Mesenteric fat pad (tissue), 1 donor: ENCODE results near the gene KRTAP7-1. TPM values are rescaled to one million over a fixed set of nuclear protein-coding genes. Genes with fewer than 3 reads are reported as not detected.

Experiments
- DNase-seq: peaks from one replicate; pipeline ENCODE4 v3.0.0-alpha.2; 2020; ENCODE audit warnings: low spot score
- long read RNA-seq: library from polyadenylated mRNA; unstranded; transcript quantifications from one replicate; pipeline ENCODE4 v2.0.0, GENCODE V29; 2020
- total RNA-seq: library from RNA; stranded (reverse); fragmentation: NEBNext Ultra II Directional; extraction: Animal tissue kit (Norgen Biotek cat#: 25700); gene quantifications from one replicate; pipeline ENCODE4 v1.2.1, GENCODE V29; 2021
- donor health status: DM: yes; HTN: yes; CAD: no.

Gene KRTAP7-1, protein sequence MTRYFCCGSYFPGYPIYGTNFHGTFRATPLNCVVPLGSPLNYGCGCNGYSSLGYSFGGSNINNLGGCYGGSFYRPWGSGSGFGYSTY
- not detected for total RNA-seq
- long read RNA-seq = 0 reads

DNA sequence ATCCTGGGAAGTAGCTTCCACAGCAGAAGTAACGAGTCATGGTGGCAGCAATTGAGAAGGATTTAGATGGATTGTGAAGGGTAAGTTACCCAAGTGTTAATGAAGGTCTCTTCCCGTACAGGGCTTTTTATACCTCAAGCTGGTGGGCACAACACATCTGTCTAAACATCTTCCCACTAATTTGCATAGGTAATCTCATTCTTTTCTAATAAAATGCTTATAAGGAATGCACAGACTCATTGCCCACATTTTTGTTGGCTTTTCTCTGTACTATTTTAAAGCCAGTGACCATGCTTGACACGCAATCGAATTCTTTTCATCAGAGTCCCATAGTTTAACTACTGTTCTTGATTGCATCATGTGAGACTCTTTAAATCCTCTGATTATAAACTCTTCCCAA is at the start of gene KRTAP7-1:
Gene KRTAP7-1 (minus strand): TSS at position 101 of the 400 bp plus-strand sequence. CDS start 61 bp downstream, at position 40.
- DNase-seq = no peak

DNA sequence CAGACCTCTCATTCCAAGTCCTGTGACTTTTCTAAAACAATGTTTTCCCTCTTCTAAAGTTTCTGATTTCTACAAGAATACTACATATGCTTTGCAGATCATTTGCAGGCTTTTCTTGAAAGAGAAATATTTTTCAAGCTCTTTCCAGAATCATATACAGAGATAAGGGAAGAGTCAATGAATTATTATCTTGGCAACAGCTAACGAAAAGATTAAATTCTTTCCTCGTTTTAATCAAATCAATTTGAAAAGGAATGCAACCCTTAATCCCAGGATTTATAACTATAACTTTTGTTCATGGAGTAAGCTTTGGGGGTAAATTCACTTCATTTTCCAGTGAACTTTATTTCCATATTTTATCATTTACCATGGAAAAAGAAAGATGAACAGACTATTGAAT is 45.0 kb upstream of the KRTAP7-1 start:
- no peak for DNase-seq

DNA sequence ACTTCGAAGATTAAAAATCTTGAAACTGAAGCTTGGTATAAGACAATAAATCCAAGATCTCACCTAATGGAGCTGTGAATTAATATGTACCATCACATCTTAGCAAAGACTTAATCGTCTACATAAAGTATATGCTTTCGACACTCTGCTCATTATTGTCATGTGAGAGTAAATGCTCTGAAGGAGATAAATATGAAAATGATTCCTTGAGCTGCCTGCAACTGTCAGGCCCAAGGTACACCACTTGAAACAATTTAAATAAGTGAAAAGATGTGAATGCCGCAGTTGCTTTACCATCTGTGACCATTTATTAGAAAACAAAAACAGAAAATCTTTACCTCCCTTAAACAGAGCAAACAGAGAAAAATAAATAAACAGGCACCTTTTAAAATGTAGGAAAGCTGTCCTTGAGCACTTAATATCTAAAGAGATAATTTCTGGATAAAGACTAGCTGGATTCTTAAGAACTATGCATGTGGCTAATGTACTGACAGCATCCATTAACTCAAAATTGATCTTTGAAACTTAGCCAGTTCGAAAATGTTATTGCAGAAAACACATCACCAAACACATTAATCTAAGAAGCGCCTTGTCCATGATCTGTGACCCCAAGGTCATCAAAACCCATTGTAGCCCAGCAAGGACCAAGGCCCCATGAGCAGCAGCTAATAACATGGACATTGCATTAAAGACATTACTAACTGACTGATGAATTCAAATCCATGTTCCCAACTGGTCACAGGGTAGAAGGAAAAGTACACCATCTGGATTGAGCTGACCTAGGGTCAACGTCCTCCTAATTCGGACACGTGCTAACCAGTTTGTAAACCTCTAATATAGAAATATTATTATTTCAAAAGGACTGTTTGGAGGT is 18.3 kb upstream of the KRTAP7-1 start:
- no peak for DNase-seq

DNA sequence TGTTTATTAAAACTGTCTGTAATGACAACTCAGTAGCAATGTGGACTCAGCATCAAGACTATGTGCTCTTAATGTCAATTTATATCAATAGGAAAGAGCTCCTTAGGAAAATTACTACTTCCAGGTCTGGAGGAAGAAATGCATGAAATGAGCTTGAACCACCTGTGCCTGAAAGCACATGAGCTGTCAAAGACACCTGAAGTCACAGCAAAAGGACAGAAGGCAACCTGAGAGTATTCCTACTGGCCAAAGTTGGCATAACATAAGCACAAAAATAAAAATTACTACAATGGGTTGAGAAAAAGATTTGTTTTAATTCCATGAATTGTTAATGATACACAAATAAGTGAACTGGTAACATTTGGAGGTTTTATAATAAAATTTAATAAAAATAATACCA is 13.4 kb upstream of the KRTAP7-1 start:
- DNase-seq = no peak

DNA sequence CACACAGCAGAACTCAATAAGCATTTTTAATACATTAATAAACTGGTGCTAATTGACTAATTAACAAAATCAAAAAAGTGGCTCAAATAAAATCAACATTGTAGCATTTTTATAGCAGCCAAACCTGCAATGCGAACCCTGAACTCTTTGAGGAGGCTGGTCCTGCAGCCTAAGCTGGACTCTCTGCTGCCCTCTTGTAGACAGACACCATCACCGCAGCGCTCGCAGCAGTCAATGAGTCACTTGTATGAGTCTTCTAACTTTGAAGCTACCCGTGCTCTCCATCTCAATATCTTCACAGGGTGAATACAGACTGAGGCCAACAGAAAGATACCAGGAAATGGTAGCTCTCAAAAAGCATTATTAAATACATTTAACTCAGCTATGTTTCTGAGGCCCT is 9.7 kb upstream of the KRTAP7-1 start:
- no peak for DNase-seq

DNA sequence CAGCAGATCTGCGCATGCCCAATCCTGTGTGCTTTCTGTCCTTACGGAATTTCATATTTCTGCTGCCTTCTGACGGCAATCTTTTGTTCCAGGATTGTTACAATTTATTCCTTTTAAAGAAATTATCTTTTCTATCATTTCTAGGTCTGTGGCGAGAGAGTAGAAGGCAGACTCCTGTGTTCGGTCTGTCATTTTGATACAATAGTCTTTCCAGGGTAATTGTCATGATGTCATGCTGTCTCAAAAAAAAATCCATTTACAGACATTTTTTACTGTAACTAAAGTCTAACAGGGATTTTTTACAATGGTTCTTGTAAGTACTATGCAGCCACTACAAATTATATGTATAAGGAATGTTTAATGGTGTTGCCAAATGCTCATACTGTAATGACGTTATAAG is 9.0 kb upstream of the KRTAP7-1 start:
- DNase-seq = no peak

DNA sequence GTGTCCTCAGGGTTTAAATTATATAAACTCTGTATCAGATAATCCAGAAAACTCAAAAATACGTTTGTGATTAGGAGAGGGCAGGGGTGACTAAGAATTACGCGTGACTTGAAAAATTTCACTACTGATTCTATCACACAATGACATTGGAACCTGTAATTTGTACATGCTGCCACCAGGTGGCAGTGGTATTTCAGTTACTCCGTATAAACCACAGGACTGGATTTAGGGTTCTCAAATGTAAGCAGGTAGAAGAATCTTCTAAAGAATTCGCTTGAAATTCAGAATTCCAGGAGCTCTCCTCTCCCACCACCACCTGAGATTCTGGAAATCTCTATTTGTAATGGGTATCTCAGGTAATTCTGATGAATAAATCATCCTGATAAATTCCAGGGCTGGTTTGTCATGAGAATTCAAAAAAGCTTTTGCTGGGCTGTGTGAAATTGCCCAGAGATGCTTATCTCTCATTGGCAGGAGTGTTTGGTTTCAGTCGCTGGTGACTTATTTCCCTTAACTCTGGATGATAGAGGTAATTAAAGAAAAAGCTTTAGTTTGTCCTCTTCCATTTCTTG is 1.7 kb upstream of the KRTAP7-1 start:
- no peak for DNase-seq

DNA sequence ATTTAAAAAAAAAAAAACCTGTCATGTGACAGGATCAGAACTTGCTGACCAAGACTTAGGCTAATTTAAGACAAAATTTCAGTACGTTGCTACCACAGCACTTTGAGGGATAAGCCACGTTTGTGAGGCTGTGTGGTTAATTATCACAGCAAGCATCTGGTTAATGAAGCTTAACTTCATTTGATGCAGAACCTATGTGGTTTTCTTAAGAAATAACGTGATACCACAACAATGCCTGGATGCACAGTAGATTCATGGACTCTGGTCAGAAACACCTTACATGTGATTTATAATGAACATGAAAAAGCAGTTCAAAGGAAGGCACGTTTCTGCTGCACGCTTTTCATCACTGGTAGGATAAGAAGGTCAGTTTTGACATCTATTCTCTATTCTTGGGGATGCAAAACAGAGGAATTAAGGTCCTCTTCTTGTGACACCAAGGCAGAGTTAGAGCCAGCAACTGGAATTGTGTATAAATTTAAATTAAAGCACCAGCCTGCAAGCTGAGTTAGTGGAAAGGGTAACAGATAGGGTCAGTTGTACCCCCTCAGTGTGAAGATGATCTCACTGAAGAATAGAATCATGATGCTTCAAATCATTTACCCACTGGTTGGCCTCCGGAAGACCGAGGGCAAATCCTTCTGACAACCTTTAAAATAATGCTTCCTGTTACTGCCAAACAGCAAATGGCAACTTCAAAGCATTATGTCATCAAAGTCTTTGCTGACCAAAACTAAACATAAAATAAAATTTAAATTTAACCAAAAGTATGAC is 10.5 kb downstream of the KRTAP7-1 start:
- DNase-seq = no peak

DNA sequence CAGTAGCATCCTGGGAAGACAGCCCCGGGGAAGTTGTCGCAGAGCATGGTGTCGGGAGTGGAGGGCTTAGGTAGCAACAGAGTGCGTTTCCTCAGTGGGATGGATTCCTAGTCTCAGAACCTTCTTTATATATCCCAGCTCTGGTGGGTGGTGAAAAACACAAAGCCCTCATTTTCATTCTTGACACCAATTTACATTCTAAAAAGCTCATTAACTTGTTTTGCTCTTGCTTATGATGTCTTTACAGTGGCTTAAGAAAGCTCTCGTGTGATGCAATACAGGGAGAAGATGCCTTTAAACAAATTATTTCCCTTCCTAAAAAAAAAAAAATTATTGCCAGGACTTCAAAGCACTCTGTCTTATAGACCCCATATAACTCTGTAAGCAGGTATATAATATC is 16.4 kb downstream of the KRTAP7-1 start, which contains the start of gene KRTAP8-1:
Gene KRTAP8-1 (minus strand): TSS at position 101 of the 400 bp plus-strand sequence. CDS start 54 bp downstream, at position 47.
- no peak for DNase-seq

DNA sequence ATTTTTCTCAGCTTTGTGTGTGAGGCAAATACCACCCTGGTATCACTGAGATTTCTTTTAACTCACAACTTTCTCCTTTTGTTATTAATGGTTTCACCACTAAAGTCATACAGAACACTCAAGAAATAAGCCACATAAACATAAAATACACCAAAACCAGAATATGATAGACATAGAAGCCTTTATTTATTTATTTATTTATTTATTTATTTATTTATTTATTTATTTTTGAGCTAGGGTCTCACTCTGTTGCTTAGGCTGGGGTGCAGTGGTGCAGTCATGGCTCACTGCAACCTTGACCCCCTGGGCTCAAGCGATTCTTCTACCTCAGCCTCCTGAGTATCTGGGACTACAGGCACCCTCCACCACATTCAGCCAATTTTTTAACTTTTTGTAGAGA is 29.0 kb downstream of the KRTAP7-1 start:
- no peak for DNase-seq

DNA sequence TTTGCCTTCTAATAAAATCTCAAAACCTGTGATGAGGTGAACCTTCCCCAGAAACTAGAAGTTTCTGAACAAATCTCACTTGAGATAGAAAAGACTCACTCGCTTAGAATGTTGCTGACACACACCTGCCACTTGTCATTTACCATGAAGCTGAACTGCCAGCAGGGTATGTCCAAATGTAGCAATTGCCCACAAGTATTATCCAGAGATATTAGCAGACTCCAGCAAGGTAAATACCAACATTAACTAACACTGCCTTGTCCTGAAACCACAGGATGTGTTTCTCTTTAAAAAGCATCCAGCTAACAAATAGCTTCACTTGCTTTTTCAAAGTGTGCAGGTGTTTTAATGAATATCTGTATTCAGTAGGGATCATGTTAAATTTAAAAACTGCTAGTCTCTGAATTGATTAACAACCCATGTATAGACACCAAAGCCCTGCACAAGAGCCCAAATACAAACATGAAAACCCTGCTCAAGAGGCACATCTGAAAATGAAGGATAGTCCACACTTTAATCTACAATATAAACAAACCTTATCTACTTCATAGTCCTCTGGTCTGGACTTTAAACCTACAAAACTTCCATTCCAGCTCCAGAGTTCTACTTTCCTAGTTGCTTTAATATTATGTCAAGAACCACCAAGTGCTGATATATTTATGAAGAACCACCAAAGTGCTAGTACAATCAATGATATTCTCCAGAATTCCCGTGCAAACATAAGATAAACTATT is 35.8 kb downstream of the KRTAP7-1 start:
- no peak for DNase-seq

DNA sequence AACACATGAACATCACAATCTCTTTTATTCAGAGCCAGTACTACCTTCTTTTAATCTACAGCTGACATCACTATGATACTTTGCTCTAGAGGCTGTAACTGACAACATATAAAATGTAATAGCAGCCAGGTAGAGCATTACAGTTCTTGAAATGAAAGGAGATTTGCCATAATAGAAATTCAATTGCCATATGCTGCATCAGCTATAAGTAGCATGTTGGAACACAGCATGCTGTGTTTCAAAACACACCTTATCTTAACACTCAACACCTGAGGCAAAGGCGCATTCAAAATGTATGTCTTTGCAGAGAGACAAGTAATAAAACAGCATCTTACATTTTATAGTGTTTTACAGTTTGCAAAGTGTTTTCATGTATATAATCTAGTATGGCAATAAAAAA is 50.3 kb downstream of the KRTAP7-1 start:
- DNase-seq = no peak

Other genes starting within 250 kb of the KRTAP7-1 start
- not detected for gene KRTAP22-2, start 239.4 kb downstream of the KRTAP7-1 start, total RNA-seq
- not detected for gene KRTAP6-3, start 237.3 kb downstream of the KRTAP7-1 start, total RNA-seq
- gene KRTAP6-2, start 230.9 kb downstream of the KRTAP7-1 start, total RNA-seq = not detected
- gene KRTAP22-1, start 228.7 kb downstream of the KRTAP7-1 start, total RNA-seq = not detected
- not detected for gene KRTAP6-1, start 215.8 kb downstream of the KRTAP7-1 start, total RNA-seq
- not detected for gene KRTAP20-1, start 213.3 kb downstream of the KRTAP7-1 start, total RNA-seq
- not detected for gene KRTAP20-4, start 209.1 kb downstream of the KRTAP7-1 start, total RNA-seq
- not detected for gene KRTAP20-2, start 194.6 kb downstream of the KRTAP7-1 start, total RNA-seq
- gene KRTAP20-3, start 186.9 kb downstream of the KRTAP7-1 start, total RNA-seq = not detected
- gene KRTAP21-3, start 111.0 kb downstream of the KRTAP7-1 start, total RNA-seq = not detected
- gene KRTAP21-2, start 82.5 kb downstream of the KRTAP7-1 start, total RNA-seq = not detected
- gene KRTAP21-1, start 74.3 kb downstream of the KRTAP7-1 start, total RNA-seq = not detected
- not detected for gene KRTAP8-1, start 16.5 kb downstream of the KRTAP7-1 start, total RNA-seq
- gene KRTAP11-1, start 51.8 kb upstream of the KRTAP7-1 start, total RNA-seq = not detected
- not detected for gene KRTAP19-8, start 208.7 kb upstream of the KRTAP7-1 start, total RNA-seq